ENCODE data around the gene AHCYL2. TPM values are rescaled to one million over a fixed set of nuclear protein-coding genes. Genes with fewer than 3 reads are reported as not detected.

AHCYL2 gene
- total RNA-seq, 1 experiment from 2014 or later, result 17.0 TPM

- TF ChIP-seq YY1 (IDR thresholded peaks at IDR 0.05; ENCODE audit: extremely low read depth, insufficient replicate concordance, low read depth, low read length), result no peak
- no peak for TF ChIP-seq ELF1 (IDR thresholded peaks at IDR 0.05; ENCODE audit: borderline replicate concordance, low read depth)
Measured at GRCh38 chr7:129244220-129244619, 19.4 kb downstream of the AHCYL2 start (continued).

GRCh38 chr7:129245533-129245932 lies 20.7 kb downstream of the AHCYL2 start:
- Histone ChIP-seq H2AFZ (ENCODE audit: low read depth, low read length, poor library complexity, severe bottlenecking) (no peak overlapping the region), H4K20me1 (ENCODE audit: insufficient read depth) (no peaks in the 10 kb centered on the region), H3K79me2 (ENCODE audit: insufficient read depth, low read length) (0 out of 2 replicates have a peak, but pooled peaks cover 3% of the 10 kb centered on the region), H3K4me3 (replicated peaks in 1 of 2; ENCODE audit: low read depth in 1 of 2, low read length in 2 of 2) (no peak overlapping the region), H3K9me3 (ENCODE audit: control insufficient read depth in 1 of 2, insufficient read depth in 1 of 2, low read depth in 1 of 2, low read length in 2 of 2) (no peaks in the 10 kb centered on the region), H3K36me3 (ENCODE audit: control insufficient read depth in 1 of 2, insufficient read depth in 2 of 2, low read length in 2 of 2) (no peaks in the 10 kb centered on the region), H3K4me2 (ENCODE audit: low read length) (no peak overlapping the region), H3K27me3 (ENCODE audit: insufficient read depth, low read length) (no peaks in the 10 kb centered on the region), H3K4me1 (ENCODE audit: control insufficient read depth in 1 of 2, insufficient read depth in 2 of 2, low read length in 2 of 2) (no peaks in the 10 kb centered on the region), H3K27ac (ENCODE audit: low read depth, low read length) (no peak overlapping the region), H3K9me2 (ENCODE audit: insufficient read depth) (no peaks in the 10 kb centered on the region), H3K9ac (ENCODE audit: low read length) (no peak overlapping the region)
- BruUV-seq (replicated peaks), result no TSS peak
- CTCF ChIA-PET, result no interaction called here
- no peak for DNase-seq (ENCODE audit: low read depth, low spot score)
- ATAC-seq, result no peak
- TF ChIP-seq POLR2AphosphoS5 (IDR thresholded peaks at IDR 0.05; ENCODE audit: low read depth, low read length), result no peak
- no peak for TF ChIP-seq TCF7L2 (IDR thresholded peaks at IDR 0.05; ENCODE audit: borderline replicate concordance, extremely low read depth, insufficient read depth, insufficient read length)
- TF ChIP-seq, protein P1, sequence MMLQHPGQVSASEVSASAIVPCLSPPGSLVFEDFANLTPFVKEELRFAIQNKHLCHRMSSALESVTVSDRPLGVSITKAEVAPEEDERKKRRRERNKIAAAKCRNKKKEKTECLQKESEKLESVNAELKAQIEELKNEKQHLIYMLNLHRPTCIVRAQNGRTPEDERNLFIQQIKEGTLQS (IDR thresholded peaks at IDR 0.05), result no peak
- no peak for TF ChIP-seq SRF (IDR thresholded peaks at IDR 0.05; ENCODE audit: low read depth)
- TF ChIP-seq RAD21 (IDR thresholded peaks at IDR 0.05; ENCODE audit: low read depth), result no peak
- TF ChIP-seq CEBPB (IDR thresholded peaks at IDR 0.05; ENCODE audit: low read depth), result no peak
- no peak for TF ChIP-seq ZNF274 (IDR thresholded peaks at IDR 0.05; ENCODE audit: low read depth, low read length)
- TF ChIP-seq JUND (IDR thresholded peaks at IDR 0.05), result no peak
- TF ChIP-seq ZFX (IDR thresholded peaks at IDR 0.05), result no peak
- no peak for TF ChIP-seq EZH2 (IDR thresholded peaks at IDR 0.05)
- TF ChIP-seq ZBTB33 (IDR thresholded peaks at IDR 0.05; ENCODE audit: extremely low read depth, insufficient replicate concordance, low read length), result no peak
- intact Hi-C loops (cut with micrococcal nuclease), result no loop called here
- RAD21 ChIA-PET (ENCODE audit: low non-redundant PET in 1 of 2, low total read pairs in 2 of 2, uncharacterized antibody in 2 of 2, unreplicated experiment in 2 of 2), result no interaction called here
- POLR2A ChIA-PET, result no interaction called here

Data from HCT116 (cell line).